Measurements from ENCODE around the gene VCL.

DNA sequence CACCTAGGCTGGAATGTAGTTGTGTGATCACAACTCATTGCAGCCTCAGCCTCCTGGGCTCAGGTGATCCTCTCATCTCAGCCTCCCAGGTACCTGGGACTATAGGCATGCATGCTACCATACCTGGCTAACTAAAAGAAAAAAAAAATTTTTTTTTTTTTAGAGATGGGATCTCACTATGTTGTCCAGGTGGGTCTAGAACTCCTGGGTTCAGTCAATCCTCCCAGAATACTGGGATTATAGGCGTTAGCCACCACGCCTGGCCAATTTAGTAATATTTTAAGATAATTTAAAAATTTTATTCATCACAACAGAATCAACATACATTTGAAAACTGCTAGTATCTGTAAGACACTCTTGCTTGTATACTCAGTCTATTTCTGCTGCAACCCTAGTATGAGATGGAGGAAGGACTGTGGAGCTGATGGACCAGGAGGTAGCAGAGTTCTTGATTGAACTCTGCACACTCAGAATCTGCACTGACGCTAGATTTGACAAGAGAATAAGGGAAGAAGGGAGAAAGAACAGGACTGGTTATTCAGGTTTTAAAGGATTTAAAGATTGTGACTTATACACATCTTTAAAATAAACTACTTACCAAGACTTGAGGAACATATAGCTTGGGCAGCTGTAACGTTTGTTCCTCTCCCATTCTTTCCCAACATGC lies 57.6 kb downstream of the VCL start:
- TF ChIP-seq, protein P1, sequence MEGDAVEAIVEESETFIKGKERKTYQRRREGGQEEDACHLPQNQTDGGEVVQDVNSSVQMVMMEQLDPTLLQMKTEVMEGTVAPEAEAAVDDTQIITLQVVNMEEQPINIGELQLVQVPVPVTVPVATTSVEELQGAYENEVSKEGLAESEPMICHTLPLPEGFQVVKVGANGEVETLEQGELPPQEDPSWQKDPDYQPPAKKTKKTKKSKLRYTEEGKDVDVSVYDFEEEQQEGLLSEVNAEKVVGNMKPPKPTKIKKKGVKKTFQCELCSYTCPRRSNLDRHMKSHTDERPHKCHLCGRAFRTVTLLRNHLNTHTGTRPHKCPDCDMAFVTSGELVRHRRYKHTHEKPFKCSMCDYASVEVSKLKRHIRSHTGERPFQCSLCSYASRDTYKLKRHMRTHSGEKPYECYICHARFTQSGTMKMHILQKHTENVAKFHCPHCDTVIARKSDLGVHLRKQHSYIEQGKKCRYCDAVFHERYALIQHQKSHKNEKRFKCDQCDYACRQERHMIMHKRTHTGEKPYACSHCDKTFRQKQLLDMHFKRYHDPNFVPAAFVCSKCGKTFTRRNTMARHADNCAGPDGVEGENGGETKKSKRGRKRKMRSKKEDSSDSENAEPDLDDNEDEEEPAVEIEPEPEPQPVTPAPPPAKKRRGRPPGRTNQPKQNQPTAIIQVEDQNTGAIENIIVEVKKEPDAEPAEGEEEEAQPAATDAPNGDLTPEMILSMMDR (conservative IDR thresholded peaks at IDR 0.05; ENCODE audit: low read depth, low read length): no peak
- TF ChIP-seq EZH2 (IDR thresholded peaks at IDR 0.05; ENCODE audit: borderline replicate concordance, low read depth, low read length, poor library complexity, severe bottlenecking): no peak

All from A673 (cell line).